Testis (tissue), 2 donors: ENCODE results near the gene RBFOX1.

Experiments used
- CTCF ChIP-seq, 3 experiments: fragments of 450-650 bp in 2 of 3; fragments of 200-600 bp in 1 of 3; sonication (generic) in 1 of 3; IDR thresholded peaks; one replicate each; pipeline ENCODE4 v1.5.1; 2016 to 2019; ENCODE audit warnings: antibody characterized with exemption in 3 of 3, mild to moderate bottlenecking in 2 of 3, moderate library complexity in 1 of 3
- POLR2A ChIP-seq: fragments of 450-650 bp; IDR thresholded peaks from one replicate; pipeline ENCODE4 v1.6.1; 2017; ENCODE audit warnings: antibody characterized with exemption, mild to moderate bottlenecking, moderate library complexity

DNA sequence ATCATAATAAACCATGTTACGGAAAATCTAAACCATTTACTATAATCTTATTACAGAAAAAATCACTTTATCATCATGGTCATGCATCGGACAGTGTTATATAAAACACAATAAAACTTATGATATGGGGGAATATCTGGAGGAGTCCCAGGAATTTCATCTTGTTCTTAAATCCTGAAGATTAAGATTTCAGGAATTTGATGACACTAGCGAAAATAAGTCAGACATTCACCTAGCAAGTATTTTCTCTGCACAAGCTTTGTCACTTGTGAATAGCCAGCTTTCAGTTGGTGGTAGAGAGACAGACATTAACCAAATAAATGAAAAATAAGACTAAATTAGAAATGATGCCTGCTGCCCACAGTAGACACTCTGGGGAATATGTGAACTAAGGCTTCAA, 410.0 kb downstream of the RBFOX1 start:
- TF ChIP-seq CTCF (IDR thresholded peaks at IDR 0.05) (no peak), POLR2A (no peak)
